ENCODE results near the gene PARP3.

Gene PARP3

DNA sequence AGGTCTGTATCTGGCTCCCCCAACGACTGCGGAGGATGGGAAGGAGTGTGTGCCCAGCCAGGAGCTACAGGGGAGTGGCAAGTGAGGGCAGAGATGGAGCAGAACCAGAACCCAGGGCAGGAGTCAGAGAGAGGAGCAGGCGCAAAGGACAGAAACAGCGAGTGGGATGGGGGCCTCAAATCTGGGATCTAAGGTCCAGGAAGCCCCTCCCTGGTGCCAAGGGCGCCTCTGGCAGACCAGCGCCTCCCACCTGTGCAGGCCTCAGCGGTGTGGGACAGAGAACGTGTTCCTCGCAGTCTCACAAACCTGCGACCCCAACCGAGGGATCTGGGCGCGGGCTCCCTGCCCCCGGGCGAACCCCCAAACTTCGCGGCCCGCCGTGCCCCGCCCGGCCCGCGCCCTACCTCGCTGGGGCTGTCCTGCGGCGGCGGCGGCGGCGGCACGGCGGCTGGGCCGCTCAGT lies 24.8 kb downstream of the PARP3 start:
- no peak for DNase-seq (ENCODE audit: low read depth in 3 of 3)

DNA sequence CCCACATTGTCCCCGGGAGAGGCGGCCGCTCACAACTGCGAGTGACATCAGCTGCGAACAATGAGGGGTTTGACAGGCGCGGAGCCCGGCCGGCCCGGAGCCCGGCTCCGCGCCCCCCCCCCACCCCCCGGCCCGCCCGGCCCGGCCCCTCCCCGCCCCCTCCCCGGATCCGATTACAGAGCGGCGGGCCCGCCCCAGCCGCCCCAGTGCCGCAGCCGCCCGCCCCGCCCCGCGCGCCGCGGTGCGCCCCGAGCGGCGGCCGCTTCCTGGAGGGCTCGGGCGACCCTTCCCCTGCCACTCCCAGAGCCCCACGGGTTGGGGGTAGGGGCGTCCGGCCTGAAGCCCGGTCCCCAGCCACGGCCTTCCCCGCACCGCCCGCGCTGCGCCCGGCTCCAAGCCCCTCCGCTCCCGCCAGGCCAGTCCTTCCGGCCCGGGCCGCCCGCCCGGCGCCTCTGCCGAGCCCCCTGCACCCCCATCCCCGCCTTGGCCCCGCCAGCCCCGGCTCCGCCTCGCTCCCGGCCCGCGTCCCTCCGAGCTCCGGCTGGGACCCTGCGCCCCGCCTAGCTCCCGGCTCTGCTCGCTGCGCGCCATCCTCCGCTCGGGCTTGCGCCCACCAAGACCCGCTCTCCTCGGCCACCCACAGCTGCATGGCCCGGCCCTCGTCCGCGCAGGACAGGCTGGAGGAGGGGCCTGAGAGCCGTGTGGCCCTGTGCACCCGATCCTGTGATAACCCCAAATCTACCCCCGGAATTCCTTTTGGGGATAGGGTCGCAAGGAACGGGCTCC lies 25.4 kb downstream of the PARP3 start, which contains the start of gene PCBP4:
Gene PCBP4, minus strand, starts transcription at position 71 of the 786 bp plus-strand sequence. CDS start 6,214 bp downstream, outside the sequence.
- DNase-seq (ENCODE audit: low read depth in 3 of 3): peak in 1 of 3 experiments; percentile 33

DNA sequence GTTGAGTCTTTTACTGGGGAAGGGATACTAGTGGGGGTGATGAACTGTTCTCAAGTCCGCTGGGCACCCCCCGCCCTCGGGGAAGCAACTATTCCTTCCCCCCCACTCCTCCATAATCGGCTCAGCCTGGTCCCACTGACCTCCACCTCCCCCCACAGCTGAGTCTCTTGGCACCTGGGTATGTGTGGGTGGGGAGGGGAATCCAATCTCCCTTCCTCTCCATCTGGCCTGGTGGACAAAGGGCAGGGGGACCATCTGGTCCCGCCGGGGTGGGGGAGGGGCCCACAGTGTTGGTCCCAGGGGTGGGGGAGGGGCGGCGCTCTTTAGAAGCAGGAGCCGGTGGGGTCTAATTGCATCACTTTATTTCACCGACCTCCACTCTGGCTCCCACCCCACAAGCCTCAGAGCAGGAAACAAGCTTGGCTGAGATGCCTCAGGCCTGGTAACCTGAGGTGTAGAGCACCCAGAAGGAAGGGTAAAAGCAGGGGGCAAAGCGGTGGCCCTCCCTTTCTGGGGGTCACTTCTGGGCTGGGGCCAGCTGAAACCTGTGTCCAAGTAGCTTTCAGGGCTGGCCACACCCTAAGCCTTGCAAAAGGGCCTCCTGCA lies 26.1 kb downstream of the PARP3 start:
- no peak for DNase-seq (ENCODE audit: low read depth in 3 of 3)

- DNase-seq (ENCODE audit: low read depth in 3 of 3): no peak
Observed at GRCh38 chr3:51968883-51969678, 26.9 kb downstream of the PARP3 start.

GRCh38 chr3:51969841-51970240 lies 27.7 kb downstream of the PARP3 start:
- DNase-seq (ENCODE audit: low read depth in 3 of 3): no peak

DNA sequence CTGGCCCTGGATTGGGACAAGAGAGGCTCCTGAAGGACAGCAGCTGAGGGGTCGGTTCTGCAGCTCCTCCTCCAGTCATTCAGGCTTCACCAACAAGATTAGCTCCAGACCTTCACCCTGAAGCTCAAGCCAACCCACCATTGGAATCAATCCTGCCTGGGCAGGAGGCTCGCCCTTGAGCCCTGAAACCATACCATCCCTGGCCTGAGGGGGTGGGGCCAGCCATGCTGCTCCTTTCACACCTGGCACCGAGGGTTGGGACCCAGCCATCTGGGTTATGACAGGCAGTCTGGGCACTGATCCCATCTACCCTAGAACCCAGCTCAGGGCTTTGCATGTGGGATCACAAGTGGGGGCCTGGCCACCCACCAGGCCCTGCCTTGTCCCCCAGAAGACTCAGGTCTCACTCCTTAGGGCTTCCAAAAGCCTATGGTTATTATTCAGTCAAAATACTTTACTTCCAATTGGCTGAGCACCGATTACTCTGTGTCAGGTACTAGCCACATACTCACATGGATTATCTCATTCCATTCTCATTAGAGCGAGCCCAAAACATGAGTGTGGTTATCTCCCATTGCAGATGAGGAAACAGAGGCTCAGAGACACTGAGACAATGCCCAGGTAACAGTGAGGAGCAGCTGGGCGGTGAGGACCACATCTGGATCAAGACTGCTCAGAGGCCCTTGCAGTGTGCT lies 28.6 kb downstream of the PARP3 start:
- no peak for DNase-seq (ENCODE audit: low read depth in 3 of 3)

DNA sequence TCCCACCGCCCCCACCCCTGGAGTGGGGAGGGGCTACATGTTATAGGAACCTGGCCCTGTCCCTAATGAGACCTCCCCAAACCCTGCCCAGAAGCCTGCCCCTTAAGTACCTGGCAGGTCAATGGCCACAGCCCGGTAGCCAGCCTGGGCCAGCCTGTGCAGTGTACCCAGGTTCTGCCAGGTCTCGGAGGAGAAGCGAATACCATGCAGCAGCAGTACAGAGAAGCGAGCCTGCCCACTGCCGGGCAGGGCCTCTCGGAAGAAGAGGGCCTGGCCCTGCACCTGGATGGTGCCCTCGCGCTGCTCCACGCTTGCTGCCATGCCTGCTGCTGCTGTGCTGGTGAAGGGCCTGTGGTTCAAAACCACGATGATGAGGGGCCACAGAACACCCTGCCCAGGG lies 29.2 kb downstream of the PARP3 start:
- no peak for DNase-seq (ENCODE audit: low read depth in 3 of 3)

DNA sequence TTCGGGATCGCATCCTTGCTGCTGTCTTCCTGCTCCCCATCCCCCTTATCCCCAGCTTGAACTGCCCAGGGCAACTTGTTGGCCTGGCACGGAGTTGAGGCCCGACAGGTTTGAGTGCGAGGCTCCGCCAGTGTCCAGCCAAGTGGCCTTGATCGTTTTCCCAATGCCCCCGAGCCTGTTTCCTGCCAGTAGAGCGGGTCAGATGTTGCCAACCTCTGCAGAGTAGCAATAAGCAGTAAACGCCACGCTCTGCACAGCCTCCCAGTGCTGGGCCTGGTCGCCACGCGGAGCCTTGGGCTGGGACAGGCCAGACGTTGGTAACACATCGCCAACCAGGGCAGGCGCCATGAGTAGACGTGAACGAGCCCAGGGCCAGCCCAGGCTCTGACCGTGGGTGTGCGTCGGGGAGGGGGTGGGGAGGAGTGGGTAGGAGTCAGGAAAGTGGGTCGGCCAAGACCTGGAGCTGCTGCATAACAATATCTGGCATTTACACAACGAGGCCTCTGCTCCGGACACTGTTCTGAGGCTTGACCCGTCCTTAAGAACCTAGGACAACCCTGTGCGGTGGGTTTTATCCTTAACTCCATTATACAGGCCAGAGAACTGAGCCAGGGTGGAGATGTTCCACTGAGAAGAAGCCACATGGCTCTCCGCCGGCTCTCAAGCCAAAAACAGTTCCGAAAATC lies 32.3 kb downstream of the PARP3 start:
- no peak for DNase-seq (ENCODE audit: low read depth in 3 of 3)

DNA sequence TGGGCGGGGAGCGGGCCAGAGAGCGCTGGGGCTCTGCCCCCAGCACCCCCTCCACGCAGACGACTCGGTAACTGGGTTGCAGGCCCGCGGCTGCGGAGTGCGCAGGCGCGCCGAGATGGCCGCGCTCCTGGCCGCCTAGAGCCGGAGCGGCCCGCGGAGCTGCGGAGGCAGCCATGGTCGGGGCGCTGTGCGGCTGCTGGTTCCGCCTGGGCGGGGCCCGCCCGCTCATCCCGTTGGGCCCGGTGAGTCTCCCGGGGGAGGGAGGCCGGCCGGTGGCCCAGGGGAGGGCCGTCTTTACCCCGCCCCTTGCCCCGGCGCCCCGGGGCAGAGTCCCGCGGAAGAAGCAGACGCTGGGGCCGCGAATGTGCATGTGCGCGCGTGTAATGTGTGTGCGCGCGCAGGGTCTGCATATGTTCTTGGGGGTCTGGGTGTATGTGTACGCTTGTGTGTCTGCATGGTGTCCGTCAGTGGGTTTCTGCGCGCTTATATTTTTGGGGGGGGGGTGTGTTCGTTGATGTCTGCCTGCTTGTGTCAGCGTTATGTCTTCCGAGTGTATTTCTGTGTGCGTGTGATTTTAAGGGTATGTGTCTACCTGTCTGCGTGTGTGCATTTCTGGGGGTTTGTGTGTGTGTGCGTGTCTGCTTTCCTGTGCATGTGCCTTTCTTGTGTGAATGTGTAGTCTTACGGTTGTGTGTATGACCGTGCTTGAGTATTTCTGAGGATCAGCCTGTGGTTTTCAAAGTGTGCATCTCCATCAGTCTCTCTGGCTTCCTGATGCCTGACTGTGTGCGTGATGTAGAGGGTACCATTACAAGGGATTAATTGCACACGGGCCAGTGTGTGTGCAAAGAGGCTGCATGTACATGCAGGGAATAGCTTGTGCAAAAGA lies 33.0 kb downstream of the PARP3 start, which contains the start of gene ABHD14A:
Gene ABHD14A, plus strand, starts transcription at position 102 of the 889 bp plus-strand sequence. Its CDS starts 72 bp downstream, at position 174.
- DNase-seq (ENCODE audit: low read depth in 3 of 3): peak in 2 of 3 experiments; percentile 49 to 72

DNA sequence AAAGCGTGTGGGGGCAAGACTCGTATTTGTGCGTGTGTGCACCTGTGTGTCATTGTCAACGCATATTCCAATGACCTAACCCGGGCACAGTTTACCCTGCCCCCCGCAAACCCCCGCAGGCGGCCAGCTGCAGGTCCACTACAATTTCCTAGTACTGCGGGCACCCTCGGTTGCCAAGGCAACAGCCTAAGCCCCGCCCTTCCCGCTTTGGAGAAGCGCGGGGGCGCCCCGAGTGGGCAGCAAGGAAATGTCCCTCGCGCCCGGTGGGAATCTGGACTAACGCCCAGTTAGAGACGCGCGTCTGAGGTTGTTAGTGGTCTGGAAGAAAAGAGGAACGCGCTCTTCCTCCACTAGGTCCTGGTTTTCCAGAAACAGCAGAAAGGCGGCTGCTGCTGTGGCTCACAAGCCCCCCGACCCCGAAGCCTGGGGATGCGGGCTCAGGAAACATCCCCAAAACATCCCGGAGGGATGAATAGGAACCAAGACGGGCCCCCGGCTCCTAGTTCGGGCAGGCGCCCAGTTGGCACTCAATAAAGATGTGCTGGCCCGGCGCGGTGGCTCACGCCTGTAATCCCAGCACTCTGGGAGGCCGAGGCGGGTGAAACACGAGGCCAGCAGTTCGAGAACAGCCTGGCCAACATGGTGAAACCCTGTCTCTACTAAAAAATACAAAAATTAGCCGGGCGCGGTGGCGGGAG lies 33.8 kb downstream of the PARP3 start:
- no peak for DNase-seq (ENCODE audit: low read depth in 3 of 3)

DNA sequence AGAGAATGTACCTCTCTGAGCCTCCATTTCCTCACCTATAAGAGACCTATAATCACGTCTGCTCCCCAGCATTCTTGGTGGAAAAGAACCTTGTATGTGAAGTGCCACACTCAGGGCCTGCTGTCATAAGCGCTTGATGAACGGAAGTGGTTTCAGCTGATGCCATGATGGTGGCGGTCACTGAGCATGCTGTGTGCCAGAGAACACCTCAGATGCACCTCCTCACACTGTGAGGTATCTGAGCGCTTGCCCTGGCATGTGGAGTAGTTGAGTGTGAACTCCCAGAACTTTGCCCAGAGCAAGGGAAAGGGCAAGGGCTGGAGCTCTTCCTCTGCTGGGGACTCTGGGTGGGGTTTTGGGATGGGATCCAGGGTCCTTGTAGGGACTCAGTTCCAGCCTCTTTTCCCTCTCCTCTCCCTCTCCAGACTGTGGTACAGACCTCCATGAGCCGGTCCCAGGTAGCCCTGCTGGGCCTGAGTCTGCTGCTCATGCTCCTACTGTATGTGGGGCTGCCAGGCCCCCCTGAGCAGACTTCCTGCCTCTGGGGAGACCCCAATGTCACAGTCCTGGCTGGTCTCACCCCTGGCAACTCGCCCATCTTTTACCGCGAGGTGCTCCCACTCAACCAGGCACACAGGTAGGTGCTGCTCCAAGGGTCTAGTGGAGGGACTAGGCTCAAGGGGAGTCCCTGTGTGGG lies 35.4 kb downstream of the PARP3 start:
- DNase-seq (ENCODE audit: low read depth in 3 of 3): no peak

GRCh38 chr3:51978143-51978502 lies 36.0 kb downstream of the PARP3 start:
- DNase-seq (ENCODE audit: low read depth in 3 of 3): no peak

GRCh38 chr3:51980253-51980652 lies 38.1 kb downstream of the PARP3 start:
- no peak for DNase-seq (ENCODE audit: low read depth in 3 of 3)

GRCh38 chr3:51982352-51982837 lies 40.2 kb downstream of the PARP3 start:
- DNase-seq (ENCODE audit: low read depth in 3 of 3): no peak

DNA sequence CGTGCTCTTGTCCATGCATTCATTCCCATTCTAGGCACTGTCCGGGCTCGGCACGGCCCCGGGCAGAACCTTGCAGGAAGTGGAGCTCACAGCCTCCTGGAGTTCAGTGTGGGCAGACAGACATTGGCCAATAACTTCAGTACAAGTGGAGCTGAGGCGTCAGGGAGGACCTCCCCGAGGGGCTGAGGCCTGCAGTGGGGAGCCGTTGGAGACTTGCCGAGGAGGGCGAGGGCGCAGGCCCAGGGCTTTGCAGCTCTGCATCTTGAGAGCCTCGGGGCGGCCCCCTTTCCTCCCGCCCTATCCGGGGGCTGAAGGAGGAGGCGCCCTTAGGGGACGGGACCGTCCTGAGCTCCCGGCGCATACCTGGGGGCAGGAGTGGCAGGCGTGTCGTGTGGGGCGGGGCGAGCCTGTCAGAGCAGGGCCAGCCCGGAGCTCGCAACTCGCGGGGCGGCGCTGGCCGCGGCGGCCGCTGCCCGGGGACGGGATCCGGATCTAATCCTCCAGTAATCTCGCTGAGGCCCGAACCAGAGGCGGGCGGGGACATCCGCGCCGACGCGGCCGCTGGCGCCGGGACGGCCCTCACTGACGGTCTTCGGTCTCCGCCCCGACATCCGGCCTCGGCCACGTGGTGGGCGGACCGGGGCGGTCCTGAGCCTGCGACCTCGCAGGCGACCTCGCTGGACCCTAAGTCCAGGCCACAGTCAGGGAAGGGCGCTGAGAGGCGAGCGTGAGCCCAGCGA lies 40.8 kb downstream of the PARP3 start, which contains the start of gene ACY1:
Gene ACY1, plus strand, starts transcription at position 698 of the 740 bp plus-strand sequence. CDS start 530 bp downstream, outside the sequence.
- peak; percentile 46 to 85 (median 64) for DNase-seq (ENCODE audit: low read depth in 3 of 3)

GRCh38 chr3:51983578-51984268 lies 41.6 kb downstream of the PARP3 start:
- DNase-seq (ENCODE audit: low read depth in 3 of 3): no peak

DNA sequence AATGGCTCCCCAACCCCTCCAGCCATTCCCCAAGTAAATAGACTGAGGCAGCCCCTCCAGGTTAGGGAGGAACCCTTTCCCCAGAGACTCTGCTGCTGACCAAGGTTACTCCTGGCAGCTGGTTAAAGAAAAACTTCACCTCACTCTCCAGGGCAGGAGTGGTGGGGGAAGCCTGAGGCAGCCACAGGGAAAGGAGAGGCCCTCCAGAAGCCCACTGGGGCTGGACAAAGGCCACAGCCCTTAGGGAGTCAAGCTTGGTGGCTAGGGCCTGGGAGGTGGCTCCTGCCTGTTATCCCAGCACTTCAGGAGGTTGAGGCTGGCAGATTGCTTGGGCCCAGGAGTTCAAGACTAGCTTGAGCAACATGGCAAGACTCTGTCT lies 42.1 kb downstream of the PARP3 start:
- DNase-seq (ENCODE audit: low read depth in 3 of 3): no peak

Measured in stimulated activated CD4-positive, alpha-beta T cell treated with anti-CD3 and anti-CD28 coated beads, TNF-alpha, amount 100 ng/mL, for 24 hours (primary cell).